K562 (cell line): ENCODE results near the gene CUL1. TPM values are rescaled to one million over a fixed set of nuclear protein-coding genes. Genes with fewer than 3 reads are reported as not detected.

Source experiments
- CBX3 ChIP-seq, 2 experiments: IDR thresholded peaks; 1 replicate in 1 of 2; 2 replicates in 1 of 2; pipeline ENCODE4 v1.6.1; 2012; ENCODE audit warnings: inconsistent platforms in 2 of 2, low read length in 2 of 2, borderline replicate concordance in 1 of 2, control low read depth in 1 of 2
- ELK1 ChIP-seq: sonication (generic); formaldehyde crosslinking; IDR thresholded peaks from 2 replicates; pipeline ENCODE4 v1.8.1; 2022; ENCODE audit warnings: missing genetic modification reagents
- PHF8 ChIP-seq: fragments of 200-600 bp; sonication (generic); IDR thresholded peaks from 2 replicates; pipeline ENCODE4 v1.6.1; 2012; ENCODE audit warnings: mixed run types, mild to moderate bottlenecking, inconsistent platforms, low read length, moderate library complexity, borderline replicate concordance
- ZNF445 ChIP-seq: fragments of 250-450 bp; sonication (Bioruptor Pico); IDR thresholded peaks from 2 replicates; pipeline ENCODE4 v1.4.0; 2020; ENCODE audit warnings: low read depth, mild to moderate bottlenecking, moderate library complexity
- ZNF592 ChIP-seq: fragments of 450-650 bp; IDR thresholded peaks from 2 replicates; pipeline ENCODE4 v1.6.1; 2017; ENCODE audit warnings: antibody characterized with exemption, mild to moderate bottlenecking
- polyA plus RNA-seq, 8 experiments: library from polyadenylated mRNA; depleted of rRNA in 4 of 8; stranded (reverse) in 5 of 8; unstranded in 3 of 8; fragments of >200 nt; fragmentation: Nextera tagmentation in 2 of 8; fragmentation: Illumina TruSeq in 1 of 8; extraction: Ambion mirVana in 2 of 8; extraction: Trizol in 1 of 8; gene quantifications; 2 replicates each; pipeline versions ENCODE4 v1.2.1 to v1.2.3, GENCODE V29; 2011 to 2014; ENCODE audit warnings: inconsistent platforms in 1 of 8, missing spikeins in 1 of 8
- total RNA-seq, 7 experiments: library from RNA; depleted of rRNA in 6 of 7; stranded (reverse); fragments of >200 nt in 6 of 7; fragmentation: Illumina TruSeq in 2 of 7; extraction: Trizol in 2 of 7; gene quantifications; 2 replicates each; pipeline versions ENCODE4 v1.2.1 to v1.2.3, GENCODE V29; 2011 to 2021; ENCODE audit warnings: low replicate concordance in 1 of 7

The CUL1 gene
- total and polyA plus RNA-seq, 9 of the 15 experiments (the other 6 are each of a cell fraction or from before 2014, with no cell fraction given): 31.5 to 107 (median 96.5) TPM

- TF ChIP-seq ZNF592: no peak
- TF ChIP-seq ELK1: no peak
- TF ChIP-seq PHF8: no peak
- no peak for TF ChIP-seq ZNF445
- TF ChIP-seq CBX3 (IDR thresholded peaks at IDR 0.05; ENCODE audit: borderline replicate concordance in 1 of 2, low read length in 2 of 2): no peak
These were observed 27.7 kb downstream of the CUL1 start (continued) for GRCh38 chr7:148726385-148726784.
